SU-DHL-6 (cell line): ENCODE data around the gene SRRM4.
"Not testable (repeated sequence)": the region's sequence is repeated elsewhere in the genome, so short reads cannot be mapped to it uniquely, and the experiment has no call there.

ENCODE experiments used
- H2AFZ ChIP-seq: fragments of 200-600 bp; sonication (generic); 2 replicates; pipeline ENCODE4 v1.6.1; 2014; ENCODE audit warnings: low read depth, mild to moderate bottlenecking, moderate library complexity, mixed read lengths, antibody characterized with exemption, low read length; ENCODE audit not compliant: severe bottlenecking
- H3F3A ChIP-seq: fragments of 200-600 bp; shearing (Covaris generic); 2 replicates; pipeline ENCODE4 v1.6.0; 2016; ENCODE audit warnings: antibody characterized with exemption, mild to moderate bottlenecking; ENCODE audit not compliant: insufficient read depth
- H3K27ac ChIP-seq: fragments of 200-600 bp; sonication (generic); 2 replicates; pipeline ENCODE4 v1.5.1; 2016; ENCODE audit warnings: low read depth, mild to moderate bottlenecking, low read length, moderate library complexity, mixed read lengths
- H3K27me3 ChIP-seq: fragments of 200-600 bp; sonication (generic), shearing (Covaris generic); 2 replicates; pipeline ENCODE4 v1.6.0; 2014; ENCODE audit warnings: mild to moderate bottlenecking, low read length
- H3K36me3 ChIP-seq: fragments of 200-600 bp; sonication (generic); 2 replicates; pipeline ENCODE4 v1.6.1; 2014; ENCODE audit warnings: mild to moderate bottlenecking, low read length, mixed read lengths
- H3K4me2 ChIP-seq: fragments of 300-600, 200-600 bp; shearing (Covaris generic), sonication (generic); 2 replicates; pipeline ENCODE4 v1.6.0; 2014; ENCODE audit warnings: low read length, low read depth, mild to moderate bottlenecking; ENCODE audit not compliant: poor library complexity, severe bottlenecking
- H3K4me3 ChIP-seq: fragments of 200-600 bp; sonication (generic); 2 replicates; pipeline ENCODE4 v1.5.1; 2014; ENCODE audit warnings: antibody characterized with exemption, low read length, mild to moderate bottlenecking, mixed read lengths; ENCODE audit not compliant: insufficient read depth, poor library complexity, severe bottlenecking
- H3K79me2 ChIP-seq: fragments of 200-600 bp; sonication (generic); 2 replicates; pipeline ENCODE4 v1.6.1; 2014; ENCODE audit warnings: mild to moderate bottlenecking, low read length, moderate library complexity; ENCODE audit not compliant: insufficient read depth
- H3K9ac ChIP-seq: fragments of 200-600 bp; sonication (generic); 2 replicates; pipeline ENCODE4 v1.7.0; 2014; ENCODE audit warnings: mild to moderate bottlenecking, low read length
- H3K9me2 ChIP-seq: fragments of 200-600 bp; sonication (generic); replicated peaks from 2 replicates; pipeline ENCODE4 v1.6.1; 2014; ENCODE audit warnings: low read length; ENCODE audit not compliant: insufficient read depth
- H3K9me3 ChIP-seq: fragments of 200-600 bp; sonication (generic); 2 replicates; pipeline ENCODE4 v1.6.1; 2014; ENCODE audit warnings: low read length, mixed read lengths; ENCODE audit not compliant: insufficient read depth
- H4K20me1 ChIP-seq: fragments of 200-600 bp; sonication (generic); 2 replicates; pipeline ENCODE4 v1.6.1; 2014; ENCODE audit warnings: low read depth, mild to moderate bottlenecking, antibody characterized with exemption, low read length, moderate library complexity, mixed read lengths
- EZH2phosphoT487 ChIP-seq: fragments of 200-600 bp; sonication (generic), shearing (Covaris generic); conservative IDR thresholded peaks from 2 replicates; pipeline ENCODE4 v1.6.1; 2018; ENCODE audit warnings: mild to moderate bottlenecking, antibody characterized with exemption, low read length, moderate library complexity, mixed read lengths
- TF ChIP-seq, protein P1 (sequence below): fragments of 200-600 bp; sonication (generic); IDR thresholded peaks from one replicate; pipeline ENCODE4 v1.5.1; 2017; ENCODE audit warnings: antibody characterized with exemption, mild to moderate bottlenecking, low read length, moderate library complexity; ENCODE audit not compliant: insufficient read depth, poor library complexity, severe bottlenecking

The SRRM4 gene

DNA sequence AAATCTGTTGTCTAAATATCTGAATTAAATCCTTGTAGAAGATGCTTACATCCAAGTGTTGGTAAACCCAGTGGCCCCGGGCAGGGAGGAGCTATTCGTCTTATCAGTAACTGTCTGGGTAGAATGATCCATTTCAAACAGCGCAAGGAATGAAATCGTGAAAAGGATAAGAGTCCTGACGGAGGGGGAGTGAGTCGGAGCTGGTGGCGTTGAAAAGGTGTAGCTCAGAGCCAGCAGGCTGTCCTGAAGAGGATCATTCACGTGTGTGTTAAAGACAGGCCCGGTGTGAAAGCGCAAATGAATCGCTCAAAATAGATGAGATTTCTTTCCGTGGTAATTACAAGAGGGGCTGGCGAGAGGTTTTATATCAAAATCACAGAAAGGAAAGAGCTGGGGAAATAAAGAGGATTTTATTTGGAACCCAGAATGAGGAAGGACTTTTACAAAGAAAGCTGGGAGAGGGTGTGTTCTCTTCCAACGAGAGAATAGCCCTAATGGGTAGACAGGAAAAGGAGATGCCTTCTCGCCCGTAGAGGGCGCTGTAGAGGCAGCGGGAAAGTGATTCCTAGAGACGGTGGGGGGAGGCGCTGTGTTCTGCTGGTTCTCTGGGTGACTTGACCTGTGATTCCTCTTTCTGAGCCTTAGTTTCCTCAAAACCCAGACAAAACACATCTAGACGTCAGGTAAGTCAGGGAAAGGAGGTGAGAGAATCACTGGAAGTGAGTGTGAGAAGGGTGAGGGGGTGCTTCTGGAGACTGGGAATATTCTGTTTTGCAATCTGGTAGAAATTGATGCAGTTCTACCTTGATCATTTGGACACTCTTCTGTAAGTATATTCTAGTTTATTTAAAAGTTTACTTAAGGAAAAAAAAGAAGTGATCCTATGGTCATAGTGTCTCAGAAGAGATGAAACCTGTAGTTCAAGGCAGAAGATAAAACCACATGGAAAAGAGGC is 39.3 kb downstream of the SRRM4 start:
- no peak overlapping the region for H3K9ac ChIP-seq
- H3K4me3 ChIP-seq: no peak overlapping the region
- no peaks in the 10 kb centered on the region for H3K36me3 ChIP-seq
- no peaks in the 10 kb centered on the region for H3K79me2 ChIP-seq
- no peaks in the 10 kb centered on the region for H3K9me2 ChIP-seq
- no peak for TF ChIP-seq EZH2phosphoT487
- TF ChIP-seq, protein P1, sequence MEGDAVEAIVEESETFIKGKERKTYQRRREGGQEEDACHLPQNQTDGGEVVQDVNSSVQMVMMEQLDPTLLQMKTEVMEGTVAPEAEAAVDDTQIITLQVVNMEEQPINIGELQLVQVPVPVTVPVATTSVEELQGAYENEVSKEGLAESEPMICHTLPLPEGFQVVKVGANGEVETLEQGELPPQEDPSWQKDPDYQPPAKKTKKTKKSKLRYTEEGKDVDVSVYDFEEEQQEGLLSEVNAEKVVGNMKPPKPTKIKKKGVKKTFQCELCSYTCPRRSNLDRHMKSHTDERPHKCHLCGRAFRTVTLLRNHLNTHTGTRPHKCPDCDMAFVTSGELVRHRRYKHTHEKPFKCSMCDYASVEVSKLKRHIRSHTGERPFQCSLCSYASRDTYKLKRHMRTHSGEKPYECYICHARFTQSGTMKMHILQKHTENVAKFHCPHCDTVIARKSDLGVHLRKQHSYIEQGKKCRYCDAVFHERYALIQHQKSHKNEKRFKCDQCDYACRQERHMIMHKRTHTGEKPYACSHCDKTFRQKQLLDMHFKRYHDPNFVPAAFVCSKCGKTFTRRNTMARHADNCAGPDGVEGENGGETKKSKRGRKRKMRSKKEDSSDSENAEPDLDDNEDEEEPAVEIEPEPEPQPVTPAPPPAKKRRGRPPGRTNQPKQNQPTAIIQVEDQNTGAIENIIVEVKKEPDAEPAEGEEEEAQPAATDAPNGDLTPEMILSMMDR: peak; percentile 48
- no peak overlapping the region for H2AFZ ChIP-seq
- H3K9me3 ChIP-seq: no peaks in the 10 kb centered on the region
- H4K20me1 ChIP-seq: no peaks in the 10 kb centered on the region
- H3F3A ChIP-seq: no peaks in the 10 kb centered on the region
- no peak overlapping the region for H3K27ac ChIP-seq
- H3K4me2 ChIP-seq: no peak overlapping the region
- no peaks in the 10 kb centered on the region for H3K27me3 ChIP-seq

DNA sequence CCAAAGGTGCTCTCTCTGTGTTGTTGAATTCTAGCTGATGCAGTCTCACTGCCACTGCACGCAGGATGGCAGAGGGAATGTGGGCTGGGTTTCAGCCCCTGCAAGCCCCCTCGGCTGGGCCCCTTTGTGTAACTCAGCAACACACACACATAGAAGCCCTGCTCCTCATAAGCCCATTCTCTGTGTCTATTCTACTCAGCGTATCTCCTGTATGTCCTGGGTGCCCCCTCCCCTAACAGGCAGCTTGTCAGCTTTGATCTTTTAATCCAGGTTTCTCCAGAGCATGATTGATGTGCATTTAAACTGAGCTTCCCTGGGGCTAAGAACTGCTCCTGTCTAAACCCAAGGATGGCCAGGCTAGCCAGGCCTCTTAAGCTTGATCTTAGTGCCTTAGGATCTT is 43.0 kb downstream of the SRRM4 start:
- no peaks in the 10 kb centered on the region for H4K20me1 ChIP-seq
- H3K9me3 ChIP-seq: no peaks in the 10 kb centered on the region
- no peak overlapping the region for H3K4me2 ChIP-seq
- TF ChIP-seq, protein P1: no peak
- TF ChIP-seq EZH2phosphoT487: no peak
- no peak overlapping the region for H2AFZ ChIP-seq
- no peak overlapping the region for H3K9ac ChIP-seq
- no peak overlapping the region for H3K27ac ChIP-seq
- H3K4me3 ChIP-seq: no peak overlapping the region
- no peaks in the 10 kb centered on the region for H3K27me3 ChIP-seq
- no peaks in the 10 kb centered on the region for H3F3A ChIP-seq
- no peaks in the 10 kb centered on the region for H3K9me2 ChIP-seq
- H3K79me2 ChIP-seq: no peaks in the 10 kb centered on the region
- H3K36me3 ChIP-seq: no peaks in the 10 kb centered on the region

DNA sequence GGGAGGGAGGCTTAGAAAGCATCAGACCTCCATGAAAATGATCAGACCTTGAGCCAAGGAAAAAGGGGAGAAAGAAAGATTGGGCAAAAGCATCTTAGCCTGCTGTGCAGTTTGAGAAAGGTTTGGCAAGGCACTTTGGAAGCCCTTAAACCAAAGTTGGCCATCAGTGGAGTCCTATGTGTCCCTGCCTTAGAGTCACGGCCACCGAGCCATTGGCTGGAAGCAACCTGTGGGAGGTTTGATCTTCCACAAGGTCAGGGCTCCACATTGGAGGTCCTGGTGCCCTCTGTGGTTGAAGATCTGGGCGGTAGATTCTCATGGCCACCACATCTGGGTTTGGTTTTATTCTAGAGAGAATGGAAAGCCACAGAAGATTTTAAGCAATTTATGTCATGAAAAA is 44.4 kb downstream of the SRRM4 start:
- Histone ChIP-seq H3K4me2 (no peak overlapping the region), H3K27me3 (no peaks in the 10 kb centered on the region), H3K79me2 (no peaks in the 10 kb centered on the region), H3K4me3 (no peak overlapping the region), H4K20me1 (no peaks in the 10 kb centered on the region), H3K9ac (no peak overlapping the region), H3K27ac (no peak overlapping the region), H3K9me2 (no peaks in the 10 kb centered on the region), H3K36me3 (no peaks in the 10 kb centered on the region), H2AFZ (no peak overlapping the region), H3F3A (no peaks in the 10 kb centered on the region), H3K9me3 (no peaks in the 10 kb centered on the region)
- TF ChIP-seq, protein P1: no peak
- TF ChIP-seq EZH2phosphoT487: no peak

DNA sequence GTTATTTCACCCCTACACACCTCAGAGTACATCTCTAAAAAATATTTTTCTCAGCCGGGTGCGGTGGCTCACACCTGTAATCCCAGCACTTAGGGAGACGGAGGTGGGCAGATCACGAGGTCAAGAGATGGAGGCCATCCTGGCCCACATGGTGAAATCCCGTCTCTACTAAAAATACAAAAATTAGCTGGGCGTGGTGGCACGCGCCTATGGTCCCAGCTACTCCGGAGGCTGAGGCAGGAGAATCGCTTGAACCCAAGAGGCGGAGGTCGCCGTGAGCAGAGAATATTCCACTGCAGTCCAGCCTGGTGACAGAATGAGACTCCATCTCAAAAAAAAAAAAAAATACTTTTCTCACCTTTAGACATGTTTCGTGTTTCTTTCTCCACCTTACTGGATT is 52.0 kb downstream of the SRRM4 start:
- H3K27ac ChIP-seq, H2AFZ ChIP-seq, H3F3A ChIP-seq, H4K20me1 ChIP-seq, H3K9ac ChIP-seq, H3K27me3 ChIP-seq, H3K9me3 ChIP-seq, H3K9me2 ChIP-seq, H3K4me3 ChIP-seq, H3K36me3 ChIP-seq, H3K79me2 ChIP-seq, H3K4me2 ChIP-seq: not testable (repeated sequence)
